SK-N-SH treated with all-trans-retinoic acid at 6 μM for 48 hours (cell line): Measurements from ENCODE around the gene POU3F1.

Experiments used
- ARNTL ChIP-seq: fragments of 450-650 bp; formaldehyde crosslinking; IDR thresholded peaks from 2 replicates; pipeline ENCODE4 v1.5.0; 2020; ENCODE audit warnings: low read depth, mild to moderate bottlenecking, moderate library complexity, borderline replicate concordance
- ESRRG ChIP-seq: fragments of 250-450 bp; sonication (Bioruptor Pico); IDR thresholded peaks from 2 replicates; pipeline ENCODE4 v1.6.1; 2021; ENCODE audit warnings: mild to moderate bottlenecking
- OSR1 ChIP-seq: fragments of 250-450 bp; sonication (Bioruptor Pico); IDR thresholded peaks from 2 replicates; pipeline ENCODE4 v1.8.0; 2022; ENCODE audit warnings: moderate library complexity, mild to moderate bottlenecking, inconsistent platforms
- PATZ1 ChIP-seq: fragments of 250-450 bp; sonication (Bioruptor Pico); IDR thresholded peaks from 2 replicates; pipeline ENCODE4 v1.8.0; 2020; ENCODE audit warnings: mild to moderate bottlenecking, moderate library complexity, borderline replicate concordance
- PPARA ChIP-seq: fragments of 250-450 bp; sonication (Bioruptor Pico); IDR thresholded peaks from 2 replicates; pipeline ENCODE4 v1.5.0; 2020; ENCODE audit warnings: mild to moderate bottlenecking, borderline replicate concordance
- RARB ChIP-seq: fragments of 250-450 bp; sonication (Bioruptor Pico); IDR thresholded peaks from 2 replicates; pipeline ENCODE4 v1.8.0; 2021; ENCODE audit warnings: mild to moderate bottlenecking, moderate library complexity
- SNAI2 ChIP-seq: fragments of 250-450 bp; sonication (Bioruptor Pico); IDR thresholded peaks from 2 replicates; pipeline ENCODE4 v1.5.0; 2020; ENCODE audit warnings: mild to moderate bottlenecking, moderate library complexity
- ZFP30 ChIP-seq: fragments of 450-650 bp; formaldehyde crosslinking; IDR thresholded peaks from 2 replicates; pipeline ENCODE4 v1.5.0; 2022; ENCODE audit warnings: mild to moderate bottlenecking, moderate library complexity
- ZNF565 ChIP-seq: fragments of 450-650 bp; formaldehyde crosslinking; conservative IDR thresholded peaks from 2 replicates; pipeline ENCODE4 v1.5.0; 2020; ENCODE audit warnings: low read depth, mild to moderate bottlenecking, moderate library complexity
- ZNF8 ChIP-seq: fragments of 450-650 bp; formaldehyde crosslinking; IDR thresholded peaks from 2 replicates; pipeline ENCODE4 v1.5.0; 2020; ENCODE audit warnings: mild to moderate bottlenecking, moderate library complexity

GRCh38 chr1:38028105-38028591 lies 18.4 kb downstream of the POU3F1 start:
- TF ChIP-seq ARNTL (CRISPR knock-in tag) (no peak), OSR1 (CRISPR knock-in tag) (no peak), PPARA (CRISPR knock-in tag) (no peak), ZNF8 (CRISPR knock-in tag) (no peak), SNAI2 (CRISPR knock-in tag) (no peak), ZFP30 (CRISPR knock-in tag) (no peak), PATZ1 (no peak), ZNF565 (CRISPR knock-in tag) (no peak), ESRRG (CRISPR knock-in tag) (no peak), RARB (CRISPR knock-in tag) (no peak)
